GM20431 (cell line): ENCODE data around the gene RUNDC3A.
"Not testable (repeated sequence)": the region's sequence is repeated elsewhere in the genome, so short reads cannot be mapped to it uniquely, and the experiment has no call there.

Experiments used
- in situ Hi-C: fragments of 300-500 bp; cut with MseI, MboI; formaldehyde crosslinking; loops from one replicate; pipeline ENCODE4 v1.15.0; 2020; ENCODE audit warnings: low sequenced_read_pairs; ENCODE audit not compliant: unreplicated experiment

The RUNDC3A gene

DNA sequence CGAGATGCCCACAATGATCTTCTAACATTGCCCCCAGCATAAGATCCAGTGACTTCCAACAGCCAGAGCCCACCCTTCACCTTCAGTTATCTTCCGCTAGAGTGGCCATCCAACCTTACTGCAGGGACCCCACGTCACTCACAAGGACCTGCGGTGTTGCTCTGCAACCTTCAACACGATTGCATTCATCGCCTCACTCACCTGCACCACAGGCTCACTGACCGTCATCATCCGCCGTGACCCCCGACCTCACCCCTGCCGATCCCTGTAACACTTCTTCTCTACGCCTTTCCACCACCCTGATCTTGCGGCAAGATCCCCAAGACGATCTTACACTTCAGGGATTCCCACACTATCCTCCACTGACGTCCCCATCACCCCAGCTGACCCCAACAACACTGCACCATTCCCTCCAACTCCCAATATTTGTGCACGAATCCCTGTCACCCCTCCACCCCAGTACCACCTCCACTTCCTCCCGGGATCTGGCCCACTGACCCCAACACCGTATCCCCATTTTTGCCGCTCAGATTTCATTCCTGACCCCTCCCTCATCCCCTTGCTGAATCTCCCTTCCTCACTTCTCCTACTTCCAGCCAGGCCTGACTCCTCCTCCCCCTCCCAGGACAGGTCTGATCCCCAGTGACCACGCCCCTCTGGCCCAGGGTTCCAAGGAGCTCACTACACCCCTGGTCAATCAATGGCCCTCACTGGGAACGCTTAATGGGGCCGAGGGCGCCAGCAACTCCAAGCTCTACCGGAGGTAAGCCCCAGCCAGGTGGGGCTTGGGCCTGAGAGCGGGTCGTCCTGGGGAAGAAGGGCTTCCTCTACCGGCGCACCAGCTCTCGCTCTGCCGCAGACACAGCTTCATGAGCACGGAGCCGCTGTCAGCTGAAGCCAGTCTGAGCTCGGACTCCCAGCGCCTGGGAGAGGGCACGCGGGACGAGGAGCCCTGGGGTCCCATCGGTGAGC is 7.6 kb downstream of the RUNDC3A start:
- in situ Hi-C loops = loop anchor here (10.0 kb wide), 1 partner anchor 61 kb away; no protein-coding TSS in a partner anchor

DNA sequence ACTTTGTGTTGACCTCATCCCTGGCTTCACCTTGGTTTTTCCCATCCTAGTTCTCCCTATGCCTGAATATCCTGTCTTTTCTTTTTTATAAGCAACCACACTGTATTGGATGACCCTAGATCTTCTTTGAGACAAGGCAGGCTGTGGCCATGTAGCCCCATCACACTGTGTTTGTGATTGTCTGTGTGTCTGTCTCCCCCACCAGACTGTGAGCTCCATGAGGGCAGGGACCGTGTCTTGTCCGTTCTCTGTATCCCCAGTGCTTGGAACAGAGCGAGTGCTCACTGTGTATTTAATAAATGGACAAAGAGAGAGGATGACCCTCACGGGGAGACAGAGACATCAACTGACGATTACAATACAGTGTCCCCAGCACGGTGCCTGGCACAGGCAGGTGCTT is 9.1 kb downstream of the RUNDC3A start:
- in situ Hi-C loops = loop anchor here (10.0 kb wide), 1 partner anchor 63 kb away; no protein-coding TSS in a partner anchor

GRCh38 chr17:44318077-44318892 is 9.9 kb downstream of the RUNDC3A start:
- in situ Hi-C loops = loop anchor here (10.0 kb wide), 1 partner anchor 63 kb away; no protein-coding TSS in a partner anchor

DNA sequence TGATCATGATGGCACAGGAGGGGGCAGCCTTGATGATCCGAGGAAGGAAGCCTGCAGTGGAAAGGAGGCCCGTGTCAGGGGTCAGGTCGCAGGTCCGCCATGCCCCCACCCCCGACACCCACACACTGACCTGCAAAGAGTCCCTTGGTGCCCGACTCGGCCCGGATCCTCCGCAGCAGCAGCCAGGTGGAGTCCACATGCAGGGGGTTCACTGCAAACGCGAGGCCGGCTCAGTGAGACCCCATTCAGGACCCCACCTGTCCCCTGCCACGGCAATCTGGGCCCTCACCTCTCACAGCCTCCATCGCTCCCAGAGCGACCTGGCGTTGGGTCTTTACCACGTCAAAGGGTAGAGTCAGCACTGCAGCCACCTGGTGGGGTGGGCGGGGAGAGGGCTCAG is 11.7 kb downstream of the RUNDC3A start:
- in situ Hi-C loops = loop anchor here (10.0 kb wide), 1 partner anchor 115 kb away; no protein-coding TSS in a partner anchor

DNA sequence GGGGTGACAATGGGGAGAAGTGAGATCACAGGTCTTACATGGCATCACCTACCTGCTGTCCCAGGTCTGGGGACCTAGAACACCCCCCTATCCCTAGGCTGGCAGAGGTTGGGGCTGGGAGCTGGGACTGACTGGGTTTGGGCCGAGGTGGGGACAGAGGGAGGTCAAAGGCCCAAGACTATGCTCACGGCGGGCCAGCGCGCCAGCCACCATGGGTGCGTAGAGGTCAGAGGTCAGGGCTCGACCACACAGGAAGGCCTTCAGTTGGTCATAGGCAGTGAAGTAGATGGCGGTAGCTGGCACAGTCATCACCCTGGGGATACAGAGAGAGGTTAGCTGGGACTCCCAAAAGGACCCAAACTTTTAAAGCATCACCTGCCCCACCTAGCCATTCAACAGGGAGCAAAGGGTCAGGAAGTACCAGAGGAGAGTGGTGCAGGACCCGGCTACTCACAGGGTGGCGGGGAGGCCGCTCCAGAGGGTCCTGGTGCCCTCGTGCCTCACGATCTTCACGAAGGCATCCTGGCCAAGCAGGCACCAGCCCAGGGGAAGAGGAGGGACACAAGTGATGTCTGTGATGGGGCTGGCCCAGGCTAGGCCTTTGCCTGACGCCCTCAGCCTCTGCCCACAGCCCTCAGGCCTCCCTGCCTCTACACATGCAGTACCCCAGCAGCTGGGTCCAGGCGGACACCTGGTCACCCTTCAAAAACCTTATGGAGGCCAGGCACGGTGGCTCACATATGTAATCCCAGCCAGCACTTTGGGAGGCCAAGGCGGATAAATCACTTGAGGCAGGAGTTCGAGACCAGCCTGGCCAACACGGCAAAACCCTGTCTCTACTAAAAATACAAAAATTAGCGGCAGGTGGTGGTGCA is 13.1 kb downstream of the RUNDC3A start:
- in situ Hi-C loops = loop anchor here (10.0 kb wide), 1 partner anchor 117 kb away; no protein-coding TSS in a partner anchor

DNA sequence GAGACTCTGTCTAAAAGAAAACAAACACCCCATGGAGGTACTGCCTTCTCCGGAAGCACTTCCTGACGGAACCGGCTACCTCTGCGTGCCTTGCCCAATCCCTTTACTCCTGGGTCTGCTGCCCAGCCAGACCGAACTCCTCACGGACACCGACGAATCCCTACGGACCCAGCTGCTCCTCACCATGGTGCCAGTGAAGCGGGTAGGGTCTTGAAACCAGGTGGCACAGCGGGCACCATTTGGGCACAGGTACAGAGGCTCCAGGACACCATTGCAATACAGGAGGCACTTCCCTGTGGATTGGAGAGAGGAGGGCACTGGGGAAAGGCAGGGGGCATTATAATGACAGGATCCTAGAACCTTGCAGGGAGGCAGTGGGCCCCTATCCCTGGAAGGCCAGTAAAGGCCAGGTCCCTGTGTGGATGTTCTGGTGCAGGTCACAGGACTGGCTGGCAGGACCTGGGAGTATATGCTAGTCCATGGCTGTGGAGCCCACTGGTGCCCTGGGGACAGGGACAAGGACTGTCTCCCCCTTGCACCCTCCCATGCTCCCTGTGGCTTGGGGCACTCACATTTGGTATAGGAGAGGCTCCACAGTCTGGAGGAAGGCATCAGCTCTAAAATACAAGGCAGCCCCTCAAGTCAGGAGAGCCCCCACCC is 14.0 kb downstream of the RUNDC3A start:
- in situ Hi-C loops = loop anchor here (10.0 kb wide), 1 partner anchor 118 kb away; no protein-coding TSS in a partner anchor

GRCh38 chr17:44323359-44324091 is 15.1 kb downstream of the RUNDC3A start:
- in situ Hi-C loops = loop anchor here (10.0 kb wide), 1 partner anchor 119 kb away; no protein-coding TSS in a partner anchor

DNA sequence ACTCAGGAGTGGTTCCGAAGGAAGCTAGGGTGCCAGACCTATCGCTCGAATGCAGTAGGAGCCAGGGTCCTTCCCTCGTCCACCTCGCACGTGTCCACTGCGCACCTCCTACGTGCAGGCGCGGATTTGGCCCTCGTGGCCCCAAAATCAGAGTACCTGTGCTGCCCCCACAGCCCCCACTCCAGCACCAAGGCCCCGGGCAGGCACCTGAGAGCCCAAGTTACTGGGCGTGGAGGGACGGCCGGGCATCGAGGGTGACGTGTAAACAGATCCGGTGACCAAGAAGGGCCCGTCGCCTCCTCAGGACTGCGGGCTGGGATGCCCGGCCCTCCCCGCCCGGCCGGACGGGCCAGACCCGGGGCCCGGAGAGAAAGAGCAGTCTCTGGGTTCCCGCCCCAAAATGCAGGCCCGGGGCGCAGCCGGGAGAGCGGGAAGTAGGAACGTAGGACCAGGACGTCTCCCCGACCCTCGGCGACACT is 15.7 kb downstream of the RUNDC3A start:
- in situ Hi-C loops = loop anchor here (10.0 kb wide), 1 partner anchor 119 kb away; no protein-coding TSS in a partner anchor

- in situ Hi-C loops = loop anchor here (10.0 kb wide), 1 partner anchor 120 kb away; no protein-coding TSS in a partner anchor
These were observed 16.3 kb downstream of the RUNDC3A start, which contains the start of gene SLC25A39 for GRCh38 chr17:44324571-44325275. Gene SLC25A39 (minus strand): TSS chr17:44324823. CDS start chr17:44323562, 1,261 bp downstream.

DNA sequence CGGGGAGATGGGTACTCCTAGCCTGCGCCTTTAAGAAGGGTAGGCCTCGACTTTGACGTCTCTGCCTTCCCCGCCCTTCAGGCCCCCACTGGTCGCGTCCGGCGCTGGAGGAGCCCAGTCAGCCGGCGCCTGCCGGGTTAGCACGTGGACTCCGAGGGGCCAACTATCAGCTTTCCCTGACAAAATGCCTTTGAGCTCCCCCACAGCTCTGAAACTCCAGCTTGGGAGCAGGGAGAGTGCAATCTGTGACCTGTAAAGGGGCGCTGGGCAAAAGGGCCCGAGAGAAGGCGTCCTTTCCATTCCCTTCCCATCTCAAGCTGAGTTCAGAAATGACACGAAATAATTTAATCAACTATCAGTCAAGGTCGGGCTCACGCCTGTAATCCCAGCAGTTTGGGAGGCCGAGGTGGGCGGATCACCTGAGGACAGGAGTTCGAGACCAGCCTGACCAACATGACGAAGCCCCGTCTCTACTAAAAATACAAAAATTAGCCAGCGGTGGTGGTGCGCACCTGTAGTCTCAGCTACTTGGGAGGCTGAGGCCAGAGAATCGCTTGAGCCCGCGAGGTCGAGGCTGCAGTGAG is 18.6 kb downstream of the RUNDC3A start:
- in situ Hi-C loops = loop anchor here (10.0 kb wide), 1 partner anchor 122 kb away; no protein-coding TSS in a partner anchor

DNA sequence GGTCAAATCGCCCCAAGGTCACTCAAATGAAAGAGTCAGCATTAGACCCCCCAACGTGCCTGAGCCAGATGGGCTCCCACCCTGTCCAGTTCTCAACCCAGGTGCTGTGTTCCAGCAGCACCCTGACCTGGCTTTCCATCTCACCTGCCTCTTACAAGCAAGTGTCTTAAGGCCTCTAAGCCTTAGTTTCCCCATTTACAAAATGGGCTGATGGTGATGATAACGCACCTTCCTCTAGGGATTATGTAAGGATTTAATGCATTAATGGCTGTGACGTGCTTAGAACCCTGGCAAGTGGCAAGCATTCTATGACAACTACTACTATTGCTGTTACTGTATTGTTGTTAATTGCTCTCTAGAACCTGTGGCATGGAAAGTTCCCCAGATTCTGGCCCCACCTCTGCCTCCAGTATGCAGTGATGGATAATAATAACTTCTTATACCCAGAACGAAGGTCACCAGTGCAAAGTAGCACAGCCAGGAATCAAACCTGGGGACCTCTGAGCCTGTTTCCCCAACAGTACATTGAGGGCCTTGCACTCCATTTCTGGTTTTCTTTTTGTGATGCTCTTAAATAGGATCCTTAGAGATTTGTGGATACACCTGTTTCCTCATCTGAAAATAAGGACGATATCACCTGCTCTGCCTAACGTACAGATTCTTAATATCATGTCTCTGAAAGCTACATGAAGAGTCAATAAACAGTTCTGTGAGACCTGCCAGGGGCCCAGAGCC is 19.5 kb downstream of the RUNDC3A start:
- in situ Hi-C loops = loop anchor here (10.0 kb wide), 1 partner anchor 123 kb away; no protein-coding TSS in a partner anchor

DNA sequence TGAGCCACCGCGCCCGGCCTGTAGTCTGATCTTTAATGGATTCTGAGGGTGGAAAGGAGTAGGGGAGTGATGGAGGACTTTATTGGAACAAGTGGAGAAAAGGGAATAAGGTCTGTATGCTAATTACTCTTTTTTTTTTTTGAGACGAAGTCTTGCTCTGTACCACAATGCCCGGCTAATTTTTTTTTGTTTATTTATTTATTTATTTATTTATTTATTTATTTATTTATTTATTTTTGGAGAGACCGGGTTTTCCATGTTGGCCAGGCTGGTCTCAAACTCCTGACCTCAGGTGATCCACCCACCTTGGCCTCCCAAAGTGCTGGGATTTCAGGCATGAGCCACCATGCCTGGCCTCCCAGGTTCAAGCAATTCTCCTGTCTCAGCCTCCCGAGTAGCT is 21.1 kb downstream of the RUNDC3A start:
- in situ Hi-C loops = loop anchor here (10.0 kb wide), 1 partner anchor 125 kb away; no protein-coding TSS in a partner anchor

DNA sequence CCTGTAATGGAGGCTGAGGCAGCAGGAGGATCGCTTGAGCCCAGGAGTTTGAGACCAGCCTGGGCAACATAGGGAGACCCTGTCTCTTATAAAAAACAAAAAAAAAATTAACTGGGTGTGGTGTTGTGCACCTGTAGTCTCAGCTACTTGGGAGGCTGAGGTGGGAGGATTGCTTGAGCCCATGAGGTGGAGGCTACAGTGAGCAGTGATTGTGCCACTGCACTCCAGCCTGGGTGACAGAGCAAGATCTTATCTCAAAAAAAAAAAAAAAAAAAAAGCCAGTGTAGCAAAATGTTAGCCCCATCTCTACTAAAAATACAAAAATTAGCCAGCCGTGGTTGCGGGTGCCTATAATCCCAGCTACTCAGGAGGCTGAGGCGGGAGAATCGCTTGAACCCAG is 21.9 kb downstream of the RUNDC3A start:
- in situ Hi-C loops = not testable (repeated sequence)

- in situ Hi-C loops = no loop called here
These were observed 22.9 kb downstream of the RUNDC3A start for GRCh38 chr17:44331249-44331760.

DNA sequence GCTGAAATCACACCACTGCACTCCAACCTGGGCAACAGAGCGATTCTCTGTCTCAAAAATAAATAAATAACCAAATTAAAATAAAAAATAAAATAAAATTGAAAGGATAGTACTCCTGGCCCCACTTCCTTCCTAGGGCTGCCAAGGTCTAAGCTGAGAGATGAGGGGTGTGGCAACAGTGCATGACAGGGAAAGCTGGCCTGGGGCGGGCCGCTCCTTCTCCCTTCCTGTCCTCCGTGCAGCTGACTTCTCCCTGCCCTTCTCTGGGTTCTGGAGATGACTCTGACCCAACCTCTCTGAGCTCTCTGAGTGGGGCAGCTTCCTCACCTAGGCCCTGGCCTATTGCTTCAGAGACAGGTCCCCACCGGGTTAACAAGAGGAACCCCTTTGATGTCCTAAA is 25.0 kb downstream of the RUNDC3A start:
- in situ Hi-C loops = no loop called here

- in situ Hi-C loops = no loop called here
These were observed 25.9 kb downstream of the RUNDC3A start for GRCh38 chr17:44334315-44334714.
